ENCODE results near the gene CCDC93.
"Not testable (repeated sequence)": the region's sequence is repeated elsewhere in the genome, so short reads cannot be mapped to it uniquely, and the experiment has no call there.

The CCDC93 gene

GRCh38 chr2:118046634-118047210, 32.9 kb upstream of the CCDC93 start:
- peak; percentile 13 for DNase-seq (ENCODE audit: low spot score)

GRCh38 chr2:118045286-118045685, 31.4 kb upstream of the CCDC93 start:
- no peak for DNase-seq (ENCODE audit: low spot score)

- no peak for DNase-seq (ENCODE audit: low spot score)
Measured at GRCh38 chr2:118044854-118045253, 31.0 kb upstream of the CCDC93 start.

GRCh38 chr2:118044103-118044716, 30.3 kb upstream of the CCDC93 start:
- no peak for DNase-seq (ENCODE audit: low spot score)

- no peak for DNase-seq (ENCODE audit: low spot score)
Measured at GRCh38 chr2:118040891-118041290, 27.0 kb upstream of the CCDC93 start.

- DNase-seq (ENCODE audit: low spot score): peak; percentile 21
Measured at GRCh38 chr2:118032169-118033013, 18.5 kb upstream of the CCDC93 start.

GRCh38 chr2:118031566-118031965, 17.7 kb upstream of the CCDC93 start:
- DNase-seq (ENCODE audit: low spot score): no peak

GRCh38 chr2:118029025-118029424, 15.2 kb upstream of the CCDC93 start:
- DNase-seq (ENCODE audit: low spot score): no peak

GRCh38 chr2:118021356-118021755, 7.5 kb upstream of the CCDC93 start:
- DNase-seq (ENCODE audit: low spot score): no peak

- no peak for DNase-seq (ENCODE audit: low spot score)
Measured at GRCh38 chr2:118019821-118020220, 6.0 kb upstream of the CCDC93 start.

- DNase-seq (ENCODE audit: low spot score): no peak
Measured at GRCh38 chr2:118016911-118017310, 3.0 kb upstream of the CCDC93 start.

GRCh38 chr2:118015761-118016160, 1.9 kb upstream of the CCDC93 start:
- DNase-seq (ENCODE audit: low spot score): not testable (repeated sequence)

- DNase-seq (ENCODE audit: low spot score): no peak
Measured at GRCh38 chr2:118014492-118014824, 588 bp upstream of the CCDC93 start.

- DNase-seq (ENCODE audit: low spot score): peak; percentile 68
Measured at GRCh38 chr2:118013221-118013723, 598 bp downstream of the CCDC93 start.

GRCh38 chr2:118012778-118013177, 1.1 kb downstream of the CCDC93 start:
- no peak for DNase-seq (ENCODE audit: low spot score)

GRCh38 chr2:118010473-118010872, 3.4 kb downstream of the CCDC93 start:
- DNase-seq (ENCODE audit: low spot score): no peak

- DNase-seq (ENCODE audit: low spot score): no peak
Measured at GRCh38 chr2:118006861-118007260, 7.0 kb downstream of the CCDC93 start.

- no peak for DNase-seq (ENCODE audit: low spot score)
Measured at GRCh38 chr2:118006326-118006725, 7.5 kb downstream of the CCDC93 start.

GRCh38 chr2:118003396-118003824, 10.5 kb downstream of the CCDC93 start:
- DNase-seq (ENCODE audit: low spot score): peak; percentile 68

GRCh38 chr2:118000041-118000440, 13.8 kb downstream of the CCDC93 start:
- no peak for DNase-seq (ENCODE audit: low spot score)

GRCh38 chr2:117997872-117998454, 15.9 kb downstream of the CCDC93 start:
- DNase-seq (ENCODE audit: low spot score): no peak

- DNase-seq (ENCODE audit: low spot score): no peak
Measured at GRCh38 chr2:117996525-117996924, 17.3 kb downstream of the CCDC93 start.

- no peak for DNase-seq (ENCODE audit: low spot score)
Measured at GRCh38 chr2:117994729-117995128, 19.1 kb downstream of the CCDC93 start.
